AG20443 (cell line): ENCODE results near the gene POLN.

Experiments used
- DNase-seq: peaks from one replicate; pipeline ENCODE4 v3.0.0; 2012; ENCODE audit warnings: low spot score, mixed read lengths

POLN gene

GRCh38 chr4:2241410-2242353 lies at the start of gene POLN, which contains the start of gene HAUS3:
TSS of gene POLN (minus strand) at chr4:2242121. CDS start at chr4:2229231, 12,890 bp downstream.
TSS of gene HAUS3 (minus strand) at chr4:2242121. CDS start at chr4:2240946, 1,175 bp downstream.
- DNase-seq: peak; percentile 100

GRCh38 chr4:2290974-2291704 lies 49.2 kb upstream of the POLN start:
- no peak for DNase-seq

GRCh38 chr4:2290488-2290887 lies 48.6 kb upstream of the POLN start:
- DNase-seq: no peak

GRCh38 chr4:2289955-2290333 lies 48.0 kb upstream of the POLN start:
- DNase-seq: no peak

GRCh38 chr4:2289311-2289954 lies 47.5 kb upstream of the POLN start:
- DNase-seq: no peak

GRCh38 chr4:2288051-2288541 lies 46.2 kb upstream of the POLN start:
- DNase-seq: no peak

GRCh38 chr4:2287594-2287915 lies 45.6 kb upstream of the POLN start:
- no peak for DNase-seq

GRCh38 chr4:2286904-2287593 lies 45.1 kb upstream of the POLN start:
- DNase-seq: no peak

GRCh38 chr4:2285613-2286381 lies 43.9 kb upstream of the POLN start:
- DNase-seq: no peak

- DNase-seq: peak; percentile 73
These were observed 43.2 kb upstream of the POLN start for GRCh38 chr4:2284934-2285612.

- DNase-seq: no peak
These were observed 42.4 kb upstream of the POLN start for GRCh38 chr4:2284161-2284933.

- no peak for DNase-seq
These were observed 41.3 kb upstream of the POLN start for GRCh38 chr4:2283199-2283711.

GRCh38 chr4:2281575-2282343 lies 39.8 kb upstream of the POLN start:
- DNase-seq: no peak

GRCh38 chr4:2280531-2281300 lies 38.8 kb upstream of the POLN start:
- no peak for DNase-seq

- DNase-seq: no peak
These were observed 36.0 kb upstream of the POLN start for GRCh38 chr4:2277956-2278355.

GRCh38 chr4:2276581-2277325 lies 34.8 kb upstream of the POLN start:
- no peak for DNase-seq
